SK-N-SH treated with all-trans-retinoic acid at 6 μM for 48 hours (cell line): ENCODE results near the gene TTC28.

Source experiments
- ATAC-seq: fragments of 200-7000 bp; cut with Tn5 transposase; 3 replicates; pipeline ENCODE4 v1.9.1; 2020; ENCODE audit warnings: mild to moderate bottlenecking, moderate library complexity
- BACH2 ChIP-seq: fragments of 250-450 bp; sonication (Bioruptor Pico); IDR thresholded peaks from 2 replicates; pipeline ENCODE4 v1.9.0; 2021; ENCODE audit warnings: mild to moderate bottlenecking, borderline replicate concordance
- CSDC2 ChIP-seq: fragments of 250-450 bp; sonication (Bioruptor Pico); IDR thresholded peaks from 2 replicates; pipeline ENCODE4 v1.5.0; 2020; ENCODE audit warnings: mild to moderate bottlenecking, moderate library complexity
- CSRNP3 ChIP-seq: fragments of 250-450 bp; sonication (Bioruptor Pico); IDR thresholded peaks from 2 replicates; pipeline ENCODE4 v1.5.1; 2021; ENCODE audit warnings: mild to moderate bottlenecking, moderate library complexity
- ESRRG ChIP-seq: fragments of 250-450 bp; sonication (Bioruptor Pico); IDR thresholded peaks from 2 replicates; pipeline ENCODE4 v1.6.1; 2021; ENCODE audit warnings: mild to moderate bottlenecking
- GLIS3 ChIP-seq: fragments of 250-450 bp; sonication (Bioruptor Pico); IDR thresholded peaks from 2 replicates; pipeline ENCODE4 v1.5.0; 2020; ENCODE audit warnings: mild to moderate bottlenecking, moderate library complexity
- ISL1 ChIP-seq: fragments of 250-450 bp; sonication (Bioruptor Pico); IDR thresholded peaks from 2 replicates; pipeline ENCODE4 v2.1.2; 2022; ENCODE audit warnings: mild to moderate bottlenecking, moderate library complexity
- OSR1 ChIP-seq: fragments of 250-450 bp; sonication (Bioruptor Pico); IDR thresholded peaks from 2 replicates; pipeline ENCODE4 v1.8.0; 2022; ENCODE audit warnings: moderate library complexity, mild to moderate bottlenecking, inconsistent platforms
- PATZ1 ChIP-seq: fragments of 250-450 bp; sonication (Bioruptor Pico); IDR thresholded peaks from 2 replicates; pipeline ENCODE4 v1.8.0; 2020; ENCODE audit warnings: mild to moderate bottlenecking, moderate library complexity, borderline replicate concordance
- POU6F1 ChIP-seq: fragments of 250-450 bp; sonication (Bioruptor Pico); IDR thresholded peaks from 2 replicates; pipeline ENCODE4 v1.8.0; 2021; ENCODE audit warnings: low read depth, mild to moderate bottlenecking, moderate library complexity, borderline replicate concordance
- PPARA ChIP-seq: fragments of 250-450 bp; sonication (Bioruptor Pico); IDR thresholded peaks from 2 replicates; pipeline ENCODE4 v1.5.0; 2020; ENCODE audit warnings: mild to moderate bottlenecking, borderline replicate concordance
- SNAI2 ChIP-seq: fragments of 250-450 bp; sonication (Bioruptor Pico); IDR thresholded peaks from 2 replicates; pipeline ENCODE4 v1.5.0; 2020; ENCODE audit warnings: mild to moderate bottlenecking, moderate library complexity
- TCF4 ChIP-seq: fragments of 250-450 bp; sonication (Bioruptor Pico); IDR thresholded peaks from 2 replicates; pipeline ENCODE4 v1.8.0; 2021; ENCODE audit warnings: mild to moderate bottlenecking, moderate library complexity, borderline replicate concordance
- TOX ChIP-seq: fragments of 250-450 bp; sonication (Bioruptor Pico); IDR thresholded peaks from 2 replicates; pipeline ENCODE4 v1.8.0; 2021; ENCODE audit warnings: mild to moderate bottlenecking, moderate library complexity, borderline replicate concordance
- TSHZ2 ChIP-seq: fragments of 250-450 bp; sonication (Bioruptor Pico); IDR thresholded peaks from 2 replicates; pipeline ENCODE4 v1.5.0; 2020; ENCODE audit warnings: mild to moderate bottlenecking, moderate library complexity
- ZC3H10 ChIP-seq: fragments of 250-450 bp; sonication (Bioruptor Pico); IDR thresholded peaks from 2 replicates; pipeline ENCODE4 v1.5.1; 2021; ENCODE audit warnings: mild to moderate bottlenecking, moderate library complexity
- ZFP3 ChIP-seq: fragments of 250-450 bp; sonication (Bioruptor Pico); IDR thresholded peaks from 2 replicates; pipeline ENCODE4 v1.5.0; 2020; ENCODE audit warnings: mild to moderate bottlenecking, moderate library complexity
- ZFP30 ChIP-seq: fragments of 450-650 bp; formaldehyde crosslinking; IDR thresholded peaks from 2 replicates; pipeline ENCODE4 v1.5.0; 2022; ENCODE audit warnings: mild to moderate bottlenecking, moderate library complexity
- ZNF565 ChIP-seq: fragments of 450-650 bp; formaldehyde crosslinking; conservative IDR thresholded peaks from 2 replicates; pipeline ENCODE4 v1.5.0; 2020; ENCODE audit warnings: low read depth, mild to moderate bottlenecking, moderate library complexity
- ZNF70 ChIP-seq: fragments of 450-650 bp; formaldehyde crosslinking; IDR thresholded peaks from 2 replicates; pipeline ENCODE4 v1.5.0; 2020; ENCODE audit warnings: mild to moderate bottlenecking, moderate library complexity
- TF ChIP-seq, protein P1 (sequence below): fragments of 250-450 bp; sonication (Bioruptor Pico); IDR thresholded peaks from 2 replicates; pipeline ENCODE4 v1.5.1; 2020; ENCODE audit warnings: low read depth, mild to moderate bottlenecking, moderate library complexity

Gene TTC28

GRCh38 chr22:28506150-28506535 lies 173.5 kb downstream of the TTC28 start:
- TF ChIP-seq CSDC2 (CRISPR knock-in tag): no peak
- TF ChIP-seq TSHZ2 (CRISPR knock-in tag): no peak
- no peak for TF ChIP-seq ZFP3 (CRISPR knock-in tag)
- no peak for TF ChIP-seq ZC3H10 (CRISPR knock-in tag)
- TF ChIP-seq ZFP30 (CRISPR knock-in tag): no peak
- TF ChIP-seq TOX (CRISPR knock-in tag): no peak
- TF ChIP-seq TCF4: no peak
- no peak for ATAC-seq

- TF ChIP-seq OSR1 (CRISPR knock-in tag): no peak
- TF ChIP-seq ISL1: no peak
- TF ChIP-seq PATZ1 (CRISPR knock-in tag): no peak
- TF ChIP-seq ZNF565 (CRISPR knock-in tag): no peak
- TF ChIP-seq TSHZ2 (CRISPR knock-in tag): no peak
- TF ChIP-seq GLIS3 (CRISPR knock-in tag): no peak
- TF ChIP-seq BACH2 (CRISPR knock-in tag): no peak
- TF ChIP-seq ZFP30 (CRISPR knock-in tag): no peak
- TF ChIP-seq, protein P1, sequence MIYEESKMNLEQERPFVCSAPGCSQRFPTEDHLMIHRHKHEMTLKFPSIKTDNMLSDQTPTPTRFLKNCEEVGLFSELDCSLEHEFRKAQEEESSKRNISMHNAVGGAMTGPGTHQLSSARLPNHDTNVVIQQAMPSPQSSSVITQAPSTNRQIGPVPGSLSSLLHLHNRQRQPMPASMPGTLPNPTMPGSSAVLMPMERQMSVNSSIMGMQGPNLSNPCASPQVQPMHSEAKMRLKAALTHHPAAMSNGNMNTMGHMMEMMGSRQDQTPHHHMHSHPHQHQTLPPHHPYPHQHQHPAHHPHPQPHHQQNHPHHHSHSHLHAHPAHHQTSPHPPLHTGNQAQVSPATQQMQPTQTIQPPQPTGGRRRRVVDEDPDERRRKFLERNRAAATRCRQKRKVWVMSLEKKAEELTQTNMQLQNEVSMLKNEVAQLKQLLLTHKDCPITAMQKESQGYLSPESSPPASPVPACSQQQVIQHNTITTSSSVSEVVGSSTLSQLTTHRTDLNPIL: no peak
- no peak for TF ChIP-seq ZFP3 (CRISPR knock-in tag)
- no peak for ATAC-seq
Observed at GRCh38 chr22:28505416-28506149, 174.1 kb downstream of the TTC28 start.

GRCh38 chr22:28500006-28500405 lies 179.6 kb downstream of the TTC28 start:
- no peak for ATAC-seq
- TF ChIP-seq ZFP3 (CRISPR knock-in tag): no peak
- no peak for TF ChIP-seq ZNF565 (CRISPR knock-in tag)
- no peak for TF ChIP-seq ISL1
- TF ChIP-seq ZFP30 (CRISPR knock-in tag): no peak
- TF ChIP-seq PATZ1 (CRISPR knock-in tag): no peak
- TF ChIP-seq SNAI2: no peak
- TF ChIP-seq CSRNP3 (CRISPR knock-in tag): no peak
- no peak for TF ChIP-seq ESRRG (CRISPR knock-in tag)
- no peak for TF ChIP-seq POU6F1 (CRISPR knock-in tag)
- no peak for TF ChIP-seq GLIS3 (CRISPR knock-in tag)
- no peak for TF ChIP-seq ZNF70 (CRISPR knock-in tag)
- no peak for TF ChIP-seq PPARA
